ENCODE results near the gene HACE1. TPM values are rescaled to one million over a fixed set of nuclear protein-coding genes. Genes with fewer than 3 reads are reported as not detected.
"Not testable (repeated sequence)": the region's sequence is repeated elsewhere in the genome, so short reads cannot be mapped to it uniquely, and the experiment has no call there.

HACE1 gene
- total and polyA plus RNA-seq, 9 donors = 7.9 to 26.1 (median 18.4) TPM

GRCh38 chr6:104814743-104815142 lies 45.0 kb downstream of the HACE1 start:
- 99 to 100% (median 99%) methylated on average over 2 of the region's 2 CpGs for WGBS, 3 donors

GRCh38 chr6:104813552-104813951 lies 46.2 kb downstream of the HACE1 start:
- Histone ChIP-seq H3K4me1 (ENCODE audit: insufficient read depth) (no peaks in the 10 kb centered on the region), H3K27ac (no peak overlapping the region), H3K4me3 (no peak overlapping the region), H3K27me3 (no peaks in the 10 kb centered on the region), H3K9me3 (no peaks in the 10 kb centered on the region), H3K36me3 (no peaks in the 10 kb centered on the region)
- no peak for DNase-seq
- 94 to 99% (median 97%) methylated on average over 2 of the region's 2 CpGs for WGBS, 3 donors
- intact Hi-C loops (cut with DNase I) = no loop called here
- TF ChIP-seq EP300 (IDR thresholded peaks at IDR 0.05) = no peak
- TF ChIP-seq POLR2A (IDR thresholded peaks at IDR 0.05) = no peak
- TF ChIP-seq CTCF (IDR thresholded peaks at IDR 0.05) = no peak

More at GRCh38 chr6:104814743-104815142, 45.0 kb downstream of the HACE1 start:
- no peak for TF ChIP-seq CTCF (IDR thresholded peaks at IDR 0.05)
- no peak for TF ChIP-seq POLR2A (IDR thresholded peaks at IDR 0.05)
- no peak for TF ChIP-seq EP300 (IDR thresholded peaks at IDR 0.05)
- no peaks in the 10 kb centered on the region for H3K4me1 ChIP-seq (ENCODE audit: insufficient read depth)
- no peaks in the 10 kb centered on the region for H3K9me3 ChIP-seq
- no peak overlapping the region for H3K4me3 ChIP-seq
- H3K36me3 ChIP-seq = no peaks in the 10 kb centered on the region
- intact Hi-C loops (cut with DNase I) = no loop called here
- H3K27me3 ChIP-seq = no peaks in the 10 kb centered on the region
- no peak for DNase-seq
- no peak overlapping the region for H3K27ac ChIP-seq

- TF ChIP-seq POLR2A (IDR thresholded peaks at IDR 0.05) = no peak
- TF ChIP-seq EP300 (IDR thresholded peaks at IDR 0.05) = no peak
- H3K27me3 ChIP-seq = no peaks in the 10 kb centered on the region
- no peaks in the 10 kb centered on the region for H3K9me3 ChIP-seq
- H3K4me1 ChIP-seq (ENCODE audit: insufficient read depth) = no peaks in the 10 kb centered on the region
- H3K36me3 ChIP-seq = no peaks in the 10 kb centered on the region
- no peak overlapping the region for H3K27ac ChIP-seq
- no peak for DNase-seq
- intact Hi-C loops (cut with DNase I) = no loop called here
- 95 to 96% (median 95%) methylated on average over 3 of the region's 3 CpGs for WGBS, 3 donors
- no peak overlapping the region for H3K4me3 ChIP-seq
Measured at GRCh38 chr6:104809116-104809515, 50.6 kb downstream of the HACE1 start.

GRCh38 chr6:104805335-104805734 lies 54.4 kb downstream of the HACE1 start:
- H3K4me1 ChIP-seq (ENCODE audit: insufficient read depth); H3K4me3 ChIP-seq; H3K36me3 ChIP-seq; H3K27me3 ChIP-seq; DNase-seq; H3K27ac ChIP-seq; intact Hi-C loops (cut with DNase I); H3K9me3 ChIP-seq: not testable (repeated sequence)
- 96 to 98% (median 97%) methylated on average over 4 of the region's 4 CpGs for WGBS, 3 donors

- intact Hi-C loops (cut with DNase I) = no loop called here
- Histone ChIP-seq H3K27ac (no peak overlapping the region), H3K4me3 (no peak overlapping the region), H3K36me3 (no peaks in the 10 kb centered on the region), H3K27me3 (no peaks in the 10 kb centered on the region), H3K4me1 (ENCODE audit: insufficient read depth) (no peaks in the 10 kb centered on the region), H3K9me3 (no peaks in the 10 kb centered on the region)
- 96 to 97% (median 96%) methylated on average over 3 of the region's 3 CpGs for WGBS, 3 donors
- no peak for DNase-seq
- no peak for TF ChIP-seq EP300 (IDR thresholded peaks at IDR 0.05)
- TF ChIP-seq CTCF (IDR thresholded peaks at IDR 0.05) = no peak
- no peak for TF ChIP-seq POLR2A (IDR thresholded peaks at IDR 0.05)
Measured at GRCh38 chr6:104799134-104799657, 60.5 kb downstream of the HACE1 start.

Measured in ovary (tissue), 9 donors.